GM18858 (cell line): ENCODE data around the gene LATS2.

Experiments
- ATAC-seq: cut with Tn5 transposase; IDR thresholded peaks from one replicate; pipeline ENCODE4 v1.9.1; 2021; ENCODE audit not compliant: unreplicated experiment

LATS2 gene

GRCh38 chr13:21061029-21061763, at the start of gene LATS2:
Gene LATS2 (minus strand): TSS chr13:21061586. CDS start chr13:21046026, 15,560 bp downstream.
- ATAC-seq, result peak; percentile 78

- no peak for ATAC-seq
These were observed 47.8 kb upstream of the LATS2 start for GRCh38 chr13:21109168-21109567.

GRCh38 chr13:21106089-21106488, 44.7 kb upstream of the LATS2 start:
- no peak for ATAC-seq

- no peak for ATAC-seq
These were observed 43.0 kb upstream of the LATS2 start for GRCh38 chr13:21104199-21105019.

GRCh38 chr13:21101865-21102576, 40.6 kb upstream of the LATS2 start:
- no peak for ATAC-seq

GRCh38 chr13:21100994-21101757, 39.8 kb upstream of the LATS2 start:
- no peak for ATAC-seq

- ATAC-seq, result no peak
These were observed 38.8 kb upstream of the LATS2 start for GRCh38 chr13:21100211-21100610.

- no peak for ATAC-seq
These were observed 33.9 kb upstream of the LATS2 start for GRCh38 chr13:21095311-21095710.

- ATAC-seq, result no peak
These were observed 28.4 kb upstream of the LATS2 start for GRCh38 chr13:21089830-21090229.

GRCh38 chr13:21088534-21088933, 27.1 kb upstream of the LATS2 start:
- ATAC-seq, result no peak

- ATAC-seq, result no peak
These were observed 25.5 kb upstream of the LATS2 start for GRCh38 chr13:21086929-21087328.

- no peak for ATAC-seq
These were observed 20.5 kb upstream of the LATS2 start for GRCh38 chr13:21081926-21082325.

GRCh38 chr13:21080593-21080891, 19.2 kb upstream of the LATS2 start:
- ATAC-seq, result no peak

GRCh38 chr13:21079761-21080592, 18.6 kb upstream of the LATS2 start:
- no peak for ATAC-seq

- no peak for ATAC-seq
These were observed 17.8 kb upstream of the LATS2 start for GRCh38 chr13:21079221-21079620.

- no peak for ATAC-seq
These were observed 17.1 kb upstream of the LATS2 start for GRCh38 chr13:21078501-21078900.

- ATAC-seq, result no peak
These were observed 16.5 kb upstream of the LATS2 start for GRCh38 chr13:21077788-21078353.

- no peak for ATAC-seq
These were observed 15.8 kb upstream of the LATS2 start for GRCh38 chr13:21077076-21077787.

GRCh38 chr13:21076253-21076652, 14.9 kb upstream of the LATS2 start:
- no peak for ATAC-seq
